Activated T-helper 1 cell treated with anti-CD3 and anti-CD28 coated beads, Interleukin-12 subunit alpha, Interleukin-12 subunit beta, Interleukin-2, Interleukin-4 antibody, amounts not matched to agents 30 ng/mL and 10 ng/mL and 1 ng/mL, durations not matched to agents 14 hours and 24 hours and 36 hours (primary cell): ENCODE measurements around the gene MBIP. TPM values are rescaled to one million over a fixed set of nuclear protein-coding genes. Genes with fewer than 3 reads are reported as not detected.
"Not testable (repeated sequence)": the region's sequence is repeated elsewhere in the genome, so short reads cannot be mapped to it uniquely, and the experiment has no call there.

Source experiments
- DNase-seq: peaks from one replicate; pipeline ENCODE4 v3.0.0; 2021; ENCODE audit warnings: low spot score
- H3K27ac Mint-ChIP-seq: one replicate; pipeline ENCODE4 v1.8.0; 2021; ENCODE audit warnings: mild to moderate bottlenecking, mixed read lengths
- H3K27me3 Mint-ChIP-seq: one replicate; pipeline ENCODE4 v1.8.0; 2022; ENCODE audit warnings: mild to moderate bottlenecking, moderate library complexity, mixed read lengths; ENCODE audit not compliant: insufficient read depth
- H3K36me3 Mint-ChIP-seq: one replicate; pipeline ENCODE4 v1.8.0; 2021; ENCODE audit warnings: low read depth, mixed read lengths
- H3K4me1 Mint-ChIP-seq: one replicate; pipeline ENCODE4 v1.8.0; 2021; ENCODE audit warnings: low read depth, mixed read lengths
- H3K4me3 Mint-ChIP-seq: one replicate; pipeline ENCODE4 v1.8.0; 2021; ENCODE audit warnings: mild to moderate bottlenecking, moderate library complexity, mixed read lengths
- H3K9me3 Mint-ChIP-seq: one replicate; pipeline ENCODE4 v1.8.0; 2021; ENCODE audit warnings: mixed read lengths
- intact Hi-C: fragments of 100-400 bp; cut with micrococcal nuclease; formaldehyde crosslinking; loops from one replicate; pipeline ENCODE4 v1.15.1; 2024
- total RNA-seq: library from RNA; stranded (reverse); gene quantifications from 2 replicates; pipeline ENCODE4 v1.2.3, GENCODE V29; 2022

The MBIP gene
- 29.4 and 33.4 TPM in 2 replicates for total RNA-seq

GRCh38 chr14:36320200-36320896 is at the start of gene MBIP:
MBIP (minus strand) TSS chr14:36320637; CDS start chr14:36320588, 49 bp downstream.
- peak within 1 kb of the TSS; percentile 93 for H3K4me3 Mint-ChIP-seq

GRCh38 chr14:36367985-36368774 is 47.7 kb upstream of the MBIP start:
- DNase-seq = no peak
- Mint-ChIP-seq H3K27ac (no peak overlapping the region), H3K36me3 (no peaks in the 10 kb centered on the region), H3K4me3 (no peak overlapping the region), H3K27me3 (peaks cover 7% of the 10 kb centered on the region), H3K9me3 (no peaks in the 10 kb centered on the region), H3K4me1 (no peaks in the 10 kb centered on the region)
- intact Hi-C loops = no loop called here

More at GRCh38 chr14:36320200-36320896, at the start of gene MBIP:
- Mint-ChIP-seq H3K36me3 (peaks cover 4% of the 10 kb centered on the region), H3K27ac (peak within 1 kb of the TSS; percentile 92), H3K27me3 (peaks cover 14% of the 10 kb centered on the region), H3K9me3 (peaks cover 3% of the 10 kb centered on the region), H3K4me1 (peaks cover 41% of the 10 kb centered on the region)
- intact Hi-C loops = loop anchor here (1.0 to 10.0 kb wide), 6 partner anchors 54 to 1858 kb away; partner anchors contain the start of genes BRMS1L, EAPP, PPP2R3C and PRORP
- DNase-seq = peak; percentile 83

- no peak overlapping the region for H3K4me3 Mint-ChIP-seq
- no peak for DNase-seq
- peaks cover 7% of the 10 kb centered on the region for H3K27me3 Mint-ChIP-seq
- no peaks in the 10 kb centered on the region for H3K9me3 Mint-ChIP-seq
- no peaks in the 10 kb centered on the region for H3K4me1 Mint-ChIP-seq
- H3K27ac Mint-ChIP-seq = no peak overlapping the region
- H3K36me3 Mint-ChIP-seq = no peaks in the 10 kb centered on the region
- intact Hi-C loops = no loop called here
Observed at GRCh38 chr14:36365766-36366165, 45.3 kb upstream of the MBIP start.

GRCh38 chr14:36363704-36364103 is 43.3 kb upstream of the MBIP start:
- peaks cover 7% of the 10 kb centered on the region for H3K27me3 Mint-ChIP-seq
- H3K4me3 Mint-ChIP-seq = no peak overlapping the region
- H3K9me3 Mint-ChIP-seq = no peaks in the 10 kb centered on the region
- DNase-seq = no peak
- no peak overlapping the region for H3K27ac Mint-ChIP-seq
- intact Hi-C loops = no loop called here
- H3K4me1 Mint-ChIP-seq = no peaks in the 10 kb centered on the region
- no peaks in the 10 kb centered on the region for H3K36me3 Mint-ChIP-seq

- Mint-ChIP-seq H3K36me3 (no peaks in the 10 kb centered on the region), H3K4me1 (no peaks in the 10 kb centered on the region), H3K4me3 (no peak overlapping the region)
Observed at GRCh38 chr14:36362648-36363047, 42.2 kb upstream of the MBIP start.

GRCh38 chr14:36361210-36361853 is 40.9 kb upstream of the MBIP start:
- Mint-ChIP-seq H3K4me1 (no peaks in the 10 kb centered on the region), H3K4me3 (no peak overlapping the region), H3K36me3 (no peaks in the 10 kb centered on the region), H3K9me3 (peaks cover 7% of the 10 kb centered on the region), H3K27me3 (peaks cover 4% of the 10 kb centered on the region), H3K27ac (no peak overlapping the region)
- intact Hi-C loops = no loop called here
- DNase-seq = no peak

More at GRCh38 chr14:36362648-36363047, 42.2 kb upstream of the MBIP start:
- H3K27me3 Mint-ChIP-seq = peaks cover 5% of the 10 kb centered on the region
- H3K9me3 Mint-ChIP-seq = no peaks in the 10 kb centered on the region
- no peak overlapping the region for H3K27ac Mint-ChIP-seq
- no peak for DNase-seq
- intact Hi-C loops = no loop called here

- Mint-ChIP-seq H3K4me3 (no peak overlapping the region), H3K4me1 (no peaks in the 10 kb centered on the region), H3K36me3 (no peaks in the 10 kb centered on the region), H3K27me3 (no peaks in the 10 kb centered on the region), H3K9me3 (peaks cover 24% of the 10 kb centered on the region), H3K27ac (no peak overlapping the region)
- DNase-seq = no peak
- intact Hi-C loops = no loop called here
Observed at GRCh38 chr14:36356862-36357261, 36.4 kb upstream of the MBIP start.

- Mint-ChIP-seq H3K4me3 (no peak overlapping the region), H3K36me3 (no peaks in the 10 kb centered on the region), H3K27me3 (peaks cover 7% of the 10 kb centered on the region), H3K9me3 (no peaks in the 10 kb centered on the region), H3K27ac (no peak overlapping the region), H3K4me1 (no peaks in the 10 kb centered on the region)
- DNase-seq = no peak
- intact Hi-C loops = no loop called here
Observed at GRCh38 chr14:36346052-36346451, 25.6 kb upstream of the MBIP start.

GRCh38 chr14:36344211-36344610 is 23.8 kb upstream of the MBIP start:
- Mint-ChIP-seq H3K4me3 (no peak overlapping the region), H3K9me3 (no peaks in the 10 kb centered on the region), H3K27me3 (peaks cover 7% of the 10 kb centered on the region), H3K36me3 (no peaks in the 10 kb centered on the region), H3K27ac (no peak overlapping the region), H3K4me1 (no peaks in the 10 kb centered on the region)
- DNase-seq = no peak
- intact Hi-C loops = no loop called here

GRCh38 chr14:36341811-36342210 is 21.4 kb upstream of the MBIP start:
- intact Hi-C loops, H3K4me1 Mint-ChIP-seq, H3K27ac Mint-ChIP-seq, H3K27me3 Mint-ChIP-seq, H3K9me3 Mint-ChIP-seq, H3K4me3 Mint-ChIP-seq, H3K36me3 Mint-ChIP-seq, DNase-seq: not testable (repeated sequence)

- no peak for DNase-seq
- Mint-ChIP-seq H3K36me3 (no peaks in the 10 kb centered on the region), H3K4me3 (no peak overlapping the region), H3K27me3 (peaks cover 6% of the 10 kb centered on the region), H3K9me3 (no peaks in the 10 kb centered on the region), H3K27ac (no peak overlapping the region), H3K4me1 (no peaks in the 10 kb centered on the region)
- intact Hi-C loops = no loop called here
Observed at GRCh38 chr14:36340276-36340890, 19.9 kb upstream of the MBIP start.

- DNase-seq = no peak
- no peak overlapping the region for H3K27ac Mint-ChIP-seq
- intact Hi-C loops = no loop called here
- no peaks in the 10 kb centered on the region for H3K4me1 Mint-ChIP-seq
- H3K27me3 Mint-ChIP-seq = peaks cover 10% of the 10 kb centered on the region
- no peaks in the 10 kb centered on the region for H3K36me3 Mint-ChIP-seq
- H3K4me3 Mint-ChIP-seq = no peak overlapping the region
- H3K9me3 Mint-ChIP-seq = no peaks in the 10 kb centered on the region
Observed at GRCh38 chr14:36339816-36340215, 19.4 kb upstream of the MBIP start.
